ENCODE results near the gene COMP. TPM values are rescaled to one million over a fixed set of nuclear protein-coding genes. Genes with fewer than 3 reads are reported as not detected.
A peak's percentile ranks its signal among the peaks of the same experiment; 100 is the strongest.

Gene COMP
- polyA plus RNA-seq, 1 of the 3 experiments (the other 2 are of a cell fraction), result 0.26 TPM

DNA sequence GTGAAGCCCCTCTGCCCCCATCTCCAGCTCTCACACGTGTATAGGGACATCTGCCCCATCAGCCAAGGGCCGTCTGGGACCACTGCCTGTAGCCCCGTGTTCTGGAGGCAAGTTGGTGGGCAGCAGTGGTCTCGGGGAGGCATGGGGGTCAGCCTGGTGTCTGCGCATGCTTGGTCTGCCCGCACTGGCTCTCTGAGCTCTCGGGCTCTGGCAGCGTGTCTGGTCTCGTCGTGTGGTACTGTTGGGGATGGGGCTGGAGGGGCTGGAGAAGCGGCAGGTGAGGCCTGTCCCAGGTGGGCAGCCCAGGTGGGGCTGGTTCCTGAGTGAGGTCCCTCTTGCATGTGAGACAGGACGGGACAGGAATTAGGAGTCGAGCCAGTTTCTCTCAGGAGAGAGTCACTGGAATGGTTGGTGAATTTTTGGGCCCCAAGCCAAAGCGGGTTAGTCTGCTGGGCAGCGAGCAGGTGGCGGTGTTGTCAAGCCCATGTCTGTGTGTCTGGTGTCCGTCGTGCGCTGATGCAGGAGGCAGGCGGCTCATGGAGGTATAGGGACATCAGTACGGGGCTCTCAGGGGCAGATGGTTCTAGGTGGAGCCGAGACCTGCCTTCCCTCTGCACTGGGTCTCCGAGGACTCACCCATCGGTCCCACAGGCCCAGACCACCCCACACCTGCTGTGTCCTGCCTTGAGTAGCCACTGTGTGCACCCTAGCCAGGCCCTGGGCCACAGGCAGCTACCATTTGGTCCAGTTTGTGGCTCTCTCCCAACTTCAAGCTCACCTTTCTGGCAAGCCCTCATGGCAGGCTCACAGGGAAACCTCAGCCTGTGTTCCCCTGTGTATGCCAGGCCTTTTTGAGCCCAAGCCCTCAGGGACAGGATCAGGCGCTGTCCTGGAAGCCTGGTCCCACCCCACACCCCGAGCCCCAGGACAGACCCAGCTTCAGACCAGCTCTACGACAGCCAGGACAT, 18.2 kb downstream of the COMP start:
- no peak for DNase-seq
- TF ChIP-seq EZH2phosphoT487 (IDR thresholded peaks at IDR 0.05; ENCODE audit: borderline replicate concordance, low read depth) (no peak), GABPA (IDR thresholded peaks at IDR 0.05; ENCODE audit: low read depth) (no peak), NFIC (IDR thresholded peaks at IDR 0.05; ENCODE audit: borderline replicate concordance) (no peak), SIN3A (IDR thresholded peaks at IDR 0.05; ENCODE audit: borderline replicate concordance, low read depth, low read length) (no peak), SMC3 (IDR thresholded peaks at IDR 0.05; ENCODE audit: low read depth, low read length) (no peak), TCF12 (IDR thresholded peaks at IDR 0.05) (no peak)
- TF ChIP-seq, protein P1, sequence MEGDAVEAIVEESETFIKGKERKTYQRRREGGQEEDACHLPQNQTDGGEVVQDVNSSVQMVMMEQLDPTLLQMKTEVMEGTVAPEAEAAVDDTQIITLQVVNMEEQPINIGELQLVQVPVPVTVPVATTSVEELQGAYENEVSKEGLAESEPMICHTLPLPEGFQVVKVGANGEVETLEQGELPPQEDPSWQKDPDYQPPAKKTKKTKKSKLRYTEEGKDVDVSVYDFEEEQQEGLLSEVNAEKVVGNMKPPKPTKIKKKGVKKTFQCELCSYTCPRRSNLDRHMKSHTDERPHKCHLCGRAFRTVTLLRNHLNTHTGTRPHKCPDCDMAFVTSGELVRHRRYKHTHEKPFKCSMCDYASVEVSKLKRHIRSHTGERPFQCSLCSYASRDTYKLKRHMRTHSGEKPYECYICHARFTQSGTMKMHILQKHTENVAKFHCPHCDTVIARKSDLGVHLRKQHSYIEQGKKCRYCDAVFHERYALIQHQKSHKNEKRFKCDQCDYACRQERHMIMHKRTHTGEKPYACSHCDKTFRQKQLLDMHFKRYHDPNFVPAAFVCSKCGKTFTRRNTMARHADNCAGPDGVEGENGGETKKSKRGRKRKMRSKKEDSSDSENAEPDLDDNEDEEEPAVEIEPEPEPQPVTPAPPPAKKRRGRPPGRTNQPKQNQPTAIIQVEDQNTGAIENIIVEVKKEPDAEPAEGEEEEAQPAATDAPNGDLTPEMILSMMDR (IDR thresholded peaks at IDR 0.05), result no peak
- Histone ChIP-seq H3K9me2 (no peaks in the 10 kb centered on the region), H3K4me1 (ENCODE audit: control insufficient read depth in 1 of 2, insufficient read depth in 2 of 2, low read depth in 1 of 2, low read length in 1 of 2) (peaks cover 15 to 44% of the 10 kb centered on the region in 2 experiments; a peak in 3 of 4 replicates), H3K9ac (no peak overlapping the region), H2AFZ (ENCODE audit: low read depth) (no peak overlapping the region), H3K27ac (ENCODE audit: low read depth in 2 of 2, low read length in 1 of 2) (peak overlapping the region in 1 of 2 experiments; percentile 22; a peak in 1 of 4 replicates), H3K36me3 (replicated peaks in 1 of 2; ENCODE audit: control insufficient read depth in 1 of 2, insufficient read depth in 2 of 2, low read length in 1 of 2) (no peaks in the 10 kb centered on the region), H3K4me2 (no peak overlapping the region), H3K79me2 (ENCODE audit: insufficient read depth) (no peaks in the 10 kb centered on the region), H3K4me3 (ENCODE audit: low read depth in 2 of 2, low read length in 1 of 2) (no peak overlapping the region), H3K9me3 (no peaks in the 10 kb centered on the region), H3K27me3 (ENCODE audit: insufficient read depth) (no peaks in the 10 kb centered on the region), H4K20me1 (ENCODE audit: insufficient read depth) (no peaks in the 10 kb centered on the region), H3F3A (replicated peaks; ENCODE audit: insufficient read depth) (peaks cover 10% of the 10 kb centered on the region)
- 75% methylated on average over 11 of the region's 27 CpGs for WGBS (ENCODE audit: low lambda C conversion rate)
- ChIA-PET POLR2A (interaction anchor here (1.0 to 1.3 kb wide), 2 partner anchors 9 to 202 kb away, joined by 3 read pairs; partner anchors contain the start of gene UBA52), CTCF (interaction anchor here (1.0 to 1.9 kb wide), 6 partner anchors 8 to 183 kb away, joined by 3 to 6 read pairs (median 4); partner anchors contain the start of gene UPF1)

DNA sequence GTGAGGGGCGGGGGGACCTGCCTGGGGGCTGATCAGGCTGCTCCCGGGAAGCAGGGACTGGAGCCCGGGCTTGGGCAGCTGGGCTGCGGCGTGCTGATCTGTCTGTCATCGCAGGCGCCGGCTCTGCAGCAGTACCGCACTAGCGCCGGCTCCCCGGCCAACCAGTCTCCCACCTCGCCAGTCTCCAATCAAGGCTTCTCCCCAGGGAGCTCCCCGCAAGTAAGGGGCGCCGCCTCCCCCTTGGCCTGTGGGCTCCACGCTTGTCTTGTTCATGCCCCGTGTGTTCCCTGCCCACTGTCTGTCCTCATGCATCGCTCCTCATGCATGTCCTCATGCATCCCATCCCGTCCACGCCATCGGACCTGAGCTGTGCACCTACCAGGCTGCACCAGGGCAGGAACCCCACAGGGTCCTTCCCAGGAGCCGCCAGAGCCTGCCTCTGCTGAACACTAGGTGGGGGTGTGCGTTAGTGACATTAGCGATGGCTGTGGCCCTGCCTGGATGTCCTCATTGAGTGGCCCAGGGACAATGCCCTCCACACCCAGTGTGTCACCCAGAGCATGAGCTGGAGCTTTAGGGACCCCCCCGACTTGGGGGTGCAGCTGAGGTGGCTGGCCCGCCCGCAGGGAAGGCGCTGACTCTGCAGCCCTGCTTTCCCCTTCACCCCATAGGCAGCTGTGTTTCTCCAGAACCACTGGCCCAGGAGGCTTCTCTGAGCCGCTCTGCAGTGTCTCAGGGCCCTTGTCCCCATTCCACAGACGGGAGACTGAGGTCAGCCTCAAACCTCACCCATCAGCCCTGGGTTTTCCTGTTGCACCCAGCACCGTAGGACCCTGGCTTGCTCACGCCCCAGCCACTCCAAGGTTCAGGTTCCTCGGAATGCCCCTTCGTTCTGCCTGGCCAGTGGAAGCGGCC, 19.5 kb downstream of the COMP start:
- 92% methylated on average over 22 of the region's 36 CpGs for WGBS (ENCODE audit: low lambda C conversion rate)
- Histone ChIP-seq H3K4me3 (ENCODE audit: low read depth in 2 of 2, low read length in 1 of 2) (no peak overlapping the region), H3K27ac (ENCODE audit: low read depth in 2 of 2, low read length in 1 of 2) (no peak overlapping the region)

More for the DNA sequence above, 19.5 kb downstream of the COMP start:
- no peak overlapping the region for H2AFZ ChIP-seq (ENCODE audit: low read depth)
- H3F3A ChIP-seq (replicated peaks; ENCODE audit: insufficient read depth), result peaks cover 7% of the 10 kb centered on the region
- H3K4me1 ChIP-seq (ENCODE audit: control insufficient read depth in 1 of 2, insufficient read depth in 2 of 2, low read depth in 1 of 2, low read length in 1 of 2), result peaks cover 11 to 43% of the 10 kb centered on the region in 2 experiments; a peak in 3 of 4 replicates
- H3K9me3 ChIP-seq, result no peaks in the 10 kb centered on the region
- H3K9me2 ChIP-seq, result no peaks in the 10 kb centered on the region
- TF ChIP-seq RAD21 (IDR thresholded peaks at IDR 0.05; ENCODE audit: low read length), result peak; percentile 60
- TF ChIP-seq, protein P1 (IDR thresholded peaks at IDR 0.05), result peak; percentile 24; the same call in 1 of the 2 replicates
- TF ChIP-seq CHD2 (IDR thresholded peaks at IDR 0.05; ENCODE audit: low read length, partially characterized antibody), result no peak
- TF ChIP-seq, protein P2, sequence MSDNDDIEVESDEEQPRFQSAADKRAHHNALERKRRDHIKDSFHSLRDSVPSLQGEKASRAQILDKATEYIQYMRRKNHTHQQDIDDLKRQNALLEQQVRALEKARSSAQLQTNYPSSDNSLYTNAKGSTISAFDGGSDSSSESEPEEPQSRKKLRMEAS (IDR thresholded peaks at IDR 0.05; ENCODE audit: low read depth), result no peak
- TF ChIP-seq SMC3 (IDR thresholded peaks at IDR 0.05; ENCODE audit: low read depth, low read length), result peak; percentile 17; the same call in 1 of the 2 replicates
- TF ChIP-seq RXRA (IDR thresholded peaks at IDR 0.05; ENCODE audit: borderline replicate concordance, low read depth), result no peak
- H3K27me3 ChIP-seq (ENCODE audit: insufficient read depth), result no peaks in the 10 kb centered on the region
- no peak overlapping the region for H3K4me2 ChIP-seq
- ChIA-PET CTCF (interaction anchor here (0.8 to 1.8 kb wide), 10 partner anchors 9 to 182 kb away, joined by 3 to 8 read pairs (median 4); partner anchors contain the start of gene COMP), POLR2A (interaction anchor here (1.0 kb wide), 1 partner anchor 9 kb away, joined by 3 read pairs; no protein-coding TSS in a partner anchor)
- H3K36me3 ChIP-seq (replicated peaks in 1 of 2; ENCODE audit: control insufficient read depth in 1 of 2, insufficient read depth in 2 of 2, low read length in 1 of 2), result peaks cover 0 to 3% of the 10 kb centered on the region in 2 experiments
- no peak for DNase-seq
- H4K20me1 ChIP-seq (ENCODE audit: insufficient read depth), result no peaks in the 10 kb centered on the region
- H3K79me2 ChIP-seq (ENCODE audit: insufficient read depth), result no peaks in the 10 kb centered on the region
- no peak overlapping the region for H3K9ac ChIP-seq

Measured in SK-N-SH (cell line).